ENCODE measurements around the gene ZMYM1.

DNA sequence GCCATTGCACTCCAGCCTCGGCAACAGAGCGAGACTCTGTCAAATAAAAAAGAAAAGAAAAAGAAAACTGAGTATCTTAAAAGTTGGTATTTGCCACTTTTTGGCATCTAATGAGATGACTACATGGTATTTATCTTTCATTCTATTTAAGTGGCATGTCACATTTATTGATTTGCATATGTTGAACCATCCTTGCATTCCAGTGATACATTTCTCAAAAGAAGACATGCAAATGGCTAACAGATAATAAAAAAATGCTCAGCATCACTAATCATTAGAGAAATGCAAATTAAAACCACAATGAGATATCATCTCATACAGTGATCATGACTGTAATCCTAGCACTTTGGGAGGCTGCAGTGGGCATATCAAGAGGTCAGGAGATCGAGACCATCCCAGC lies 85.7 kb downstream of the ZMYM1 start:
- TF ChIP-seq, protein P1, sequence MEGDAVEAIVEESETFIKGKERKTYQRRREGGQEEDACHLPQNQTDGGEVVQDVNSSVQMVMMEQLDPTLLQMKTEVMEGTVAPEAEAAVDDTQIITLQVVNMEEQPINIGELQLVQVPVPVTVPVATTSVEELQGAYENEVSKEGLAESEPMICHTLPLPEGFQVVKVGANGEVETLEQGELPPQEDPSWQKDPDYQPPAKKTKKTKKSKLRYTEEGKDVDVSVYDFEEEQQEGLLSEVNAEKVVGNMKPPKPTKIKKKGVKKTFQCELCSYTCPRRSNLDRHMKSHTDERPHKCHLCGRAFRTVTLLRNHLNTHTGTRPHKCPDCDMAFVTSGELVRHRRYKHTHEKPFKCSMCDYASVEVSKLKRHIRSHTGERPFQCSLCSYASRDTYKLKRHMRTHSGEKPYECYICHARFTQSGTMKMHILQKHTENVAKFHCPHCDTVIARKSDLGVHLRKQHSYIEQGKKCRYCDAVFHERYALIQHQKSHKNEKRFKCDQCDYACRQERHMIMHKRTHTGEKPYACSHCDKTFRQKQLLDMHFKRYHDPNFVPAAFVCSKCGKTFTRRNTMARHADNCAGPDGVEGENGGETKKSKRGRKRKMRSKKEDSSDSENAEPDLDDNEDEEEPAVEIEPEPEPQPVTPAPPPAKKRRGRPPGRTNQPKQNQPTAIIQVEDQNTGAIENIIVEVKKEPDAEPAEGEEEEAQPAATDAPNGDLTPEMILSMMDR (IDR thresholded peaks at IDR 0.05; ENCODE audit: low read depth, low read length), result no peak
- TF ChIP-seq EZH2phosphoT487 (IDR thresholded peaks at IDR 0.05; ENCODE audit: low read depth), result no peak

Data from OCI-LY3 (cell line).